IMR-90 (cell line): ENCODE data around the gene SYNPR. TPM values are rescaled to one million over a fixed set of nuclear protein-coding genes. Genes with fewer than 3 reads are reported as not detected.

ENCODE experiments used
- ATAC-seq: fragments of 200-7000 bp; cut with Tn5 transposase; 2 replicates; pipeline ENCODE4 v1.9.1; 2020; ENCODE audit warnings: low read depth, mild to moderate bottlenecking, moderate library complexity
- BruUV-seq: library from RNA; stranded (reverse); fragments of 400-500 nt; replicated peaks from 2 replicates; lab custom pipeline; 2021; lab: Mats Ljungman, UMichigan
- CTCF ChIA-PET: fragments of 300-600 bp; formaldehyde crosslinking; extraction: SDS; loops from one replicate; lab custom pipeline; 2021; ENCODE audit warnings: antibody characterized with exemption; lab: Yijun Ruan, JAX
- POLR2A ChIA-PET: fragments of 300-600 bp; sonication (Branson Sonifier 250); formaldehyde crosslinking; loops from one replicate; lab custom pipeline; 2022; ENCODE audit warnings: antibody characterized with exemption; ENCODE audit not compliant: unreplicated experiment; lab: Charles Lee
- DNase-seq: peaks from one replicate; pipeline ENCODE4 v3.0.0; 2013
- H2AFZ ChIP-seq: replicated peaks from 2 replicates; pipeline ENCODE3; 2013; ENCODE audit warnings: low read length, mild to moderate bottlenecking; ENCODE audit not compliant: poor library complexity
- H2AK5ac ChIP-seq: 2 replicates; pipeline ENCODE4 v1.6.1; 2013; ENCODE audit warnings: low read depth, low read length, inconsistent platforms
- H2AK9ac ChIP-seq: replicated peaks from 2 replicates; pipeline ENCODE3; 2013; ENCODE audit warnings: mild to moderate bottlenecking, low read depth, low read length, moderate library complexity; ENCODE audit not compliant: poor library complexity
- H2BK120ac ChIP-seq: 2 replicates; pipeline ENCODE4 v1.6.1; 2013; ENCODE audit warnings: low read depth, low read length, inconsistent platforms
- H2BK15ac ChIP-seq: 3 replicates; pipeline ENCODE4 v1.6.1; 2013; ENCODE audit warnings: low read depth, low read length, inconsistent platforms
- H2BK20ac ChIP-seq: 2 replicates; pipeline ENCODE4 v1.6.1; 2013; ENCODE audit warnings: low read depth, mild to moderate bottlenecking, inconsistent platforms, low read length, moderate library complexity
- H2BK5ac ChIP-seq: 2 replicates; pipeline ENCODE4 v1.6.1; 2013; ENCODE audit warnings: mild to moderate bottlenecking, low read depth, low read length, inconsistent platforms; ENCODE audit not compliant: poor library complexity, severe bottlenecking
- H3K14ac ChIP-seq: replicated peaks from 2 replicates; pipeline ENCODE4 v1.6.1; 2013; ENCODE audit warnings: low read depth, low read length, inconsistent platforms
- H3K18ac ChIP-seq: 2 replicates; pipeline ENCODE4 v1.6.1; 2013; ENCODE audit warnings: low read depth, low read length, control low read depth
- H3K23ac ChIP-seq: 2 replicates; pipeline ENCODE4 v1.6.1; 2013; ENCODE audit warnings: low read depth, low read length, inconsistent platforms
- H3K27ac ChIP-seq: 2 replicates; pipeline ENCODE4 v1.5.1; 2013; ENCODE audit warnings: mild to moderate bottlenecking, control low read depth, low read length; ENCODE audit not compliant: insufficient read depth
- H3K27me3 ChIP-seq: 2 replicates; pipeline ENCODE4 v1.6.1; 2013; ENCODE audit warnings: low read length; ENCODE audit not compliant: control insufficient read depth, insufficient read depth
- H3K36me3 ChIP-seq: 2 replicates; pipeline ENCODE4 v1.6.1; 2013; ENCODE audit warnings: low read length, mixed read lengths; ENCODE audit not compliant: control insufficient read depth, insufficient read depth
- H3K4ac ChIP-seq: 2 replicates; pipeline ENCODE4 v1.6.1; 2013; ENCODE audit warnings: low read depth, low read length, inconsistent platforms
- H3K4me1 ChIP-seq: 2 replicates; pipeline ENCODE4 v1.6.1; 2013; ENCODE audit warnings: low read length, mixed read lengths; ENCODE audit not compliant: control insufficient read depth, insufficient read depth
- H3K4me2 ChIP-seq: 2 replicates; pipeline ENCODE4 v1.6.1; 2013; ENCODE audit warnings: low read depth, mild to moderate bottlenecking, control low read depth, low read length, moderate library complexity
- H3K4me3 ChIP-seq: 2 replicates; pipeline ENCODE4 v1.5.1; 2013; ENCODE audit warnings: low read depth, mild to moderate bottlenecking, control low read depth, low read length, moderate library complexity; ENCODE audit not compliant: insufficient read depth
- H3K56ac ChIP-seq: 2 replicates; pipeline ENCODE4 v1.6.1; 2013; ENCODE audit warnings: low read length, inconsistent platforms; ENCODE audit not compliant: insufficient read depth; ENCODE audit errors: extremely low read depth
- H3K79me1 ChIP-seq, 2 experiments: 2 replicates each; pipeline ENCODE4 v1.6.1; 2013; ENCODE audit warnings: low read length in 2 of 2, inconsistent platforms in 1 of 2, low read depth in 1 of 2
- H3K9ac ChIP-seq: 2 replicates; pipeline ENCODE4 v1.6.1; 2013; ENCODE audit warnings: low read depth, low read length, control low read depth
- H3K9me1 ChIP-seq: 2 replicates; pipeline ENCODE4 v1.6.1; 2013; ENCODE audit warnings: low read length, inconsistent platforms; ENCODE audit not compliant: insufficient read depth
- H3K9me3 ChIP-seq: 2 replicates; pipeline ENCODE4 v1.6.1; 2013; ENCODE audit warnings: low read length; ENCODE audit not compliant: control insufficient read depth, insufficient read depth
- H4K20me1 ChIP-seq: 2 replicates; pipeline ENCODE4 v1.6.1; 2013; ENCODE audit warnings: low read length, inconsistent platforms; ENCODE audit not compliant: insufficient read depth
- H4K5ac ChIP-seq: 2 replicates; pipeline ENCODE4 v1.6.1; 2013; ENCODE audit warnings: mild to moderate bottlenecking, low read depth, low read length, control low read depth
- H4K8ac ChIP-seq, 2 experiments: 2 replicates each; pipeline ENCODE4 v1.6.1; 2013; ENCODE audit warnings: low read depth in 2 of 2, low read length in 2 of 2, control low read depth in 1 of 2, inconsistent platforms in 1 of 2
- H4K91ac ChIP-seq: 2 replicates; pipeline ENCODE4 v1.6.1; 2013; ENCODE audit warnings: low read depth, low read length, inconsistent platforms; ENCODE audit not compliant: insufficient read depth
- BHLHE40 ChIP-seq: fragments of 150-350 bp; IDR thresholded peaks from 2 replicates; pipeline ENCODE4 v1.6.1; 2016; ENCODE audit warnings: mild to moderate bottlenecking, low read depth, low read length
- CEBPB ChIP-seq: IDR thresholded peaks from 2 replicates; pipeline ENCODE4 v1.6.1; 2012; ENCODE audit warnings: low read depth, low read length, improper control_type of control experiment
- CHD1 ChIP-seq: IDR thresholded peaks from 2 replicates; pipeline ENCODE4 v1.6.1; 2012; ENCODE audit warnings: low read depth, low read length, improper control_type of control experiment
- CTCF ChIP-seq: conservative IDR thresholded peaks from 2 replicates; pipeline ENCODE4 v1.5.1; 2012; ENCODE audit warnings: mild to moderate bottlenecking, low read depth, low read length, improper control_type of control experiment
- ELK1 ChIP-seq: fragments of 150-350 bp; IDR thresholded peaks from 2 replicates; pipeline ENCODE4 v1.6.1; 2016; ENCODE audit warnings: low read depth, mild to moderate bottlenecking, low read length, moderate library complexity, borderline replicate concordance
- FOS ChIP-seq: fragments of 150-350 bp; IDR thresholded peaks from 2 replicates; pipeline ENCODE4 v1.6.1; 2016; ENCODE audit warnings: low read depth, low read length
- MAFK ChIP-seq: IDR thresholded peaks from 2 replicates; pipeline ENCODE4 v1.6.1; 2012; ENCODE audit warnings: low read depth, low read length, improper control_type of control experiment
- MAZ ChIP-seq: IDR thresholded peaks from 2 replicates; pipeline ENCODE4 v1.6.1; 2012; ENCODE audit warnings: low read depth, mild to moderate bottlenecking, low read length, improper control_type of control experiment, moderate library complexity, borderline replicate concordance
- MXI1 ChIP-seq: IDR thresholded peaks from 2 replicates; pipeline ENCODE4 v1.6.1; 2012; ENCODE audit warnings: low read depth, mild to moderate bottlenecking, low read length, moderate library complexity, borderline replicate concordance
- NFE2L2 ChIP-seq: fragments of 150-350 bp; IDR thresholded peaks from 2 replicates; pipeline ENCODE4 v1.6.1; 2016; ENCODE audit warnings: low read depth, mild to moderate bottlenecking, low read length
- POLR2A ChIP-seq: IDR thresholded peaks from 2 replicates; pipeline ENCODE4 v1.6.1; 2012; ENCODE audit warnings: mild to moderate bottlenecking, low read depth, low read length
- RAD21 ChIP-seq: IDR thresholded peaks from 2 replicates; pipeline ENCODE4 v1.6.1; 2012; ENCODE audit warnings: low read length, improper control_type of control experiment
- RCOR1 ChIP-seq: IDR thresholded peaks from 2 replicates; pipeline ENCODE4 v1.6.1; 2012; ENCODE audit warnings: mild to moderate bottlenecking, low read length, improper control_type of control experiment; ENCODE audit not compliant: insufficient replicate concordance
- RFX5 ChIP-seq: IDR thresholded peaks from 2 replicates; pipeline ENCODE4 v1.8.0; 2012; ENCODE audit warnings: low read depth, mild to moderate bottlenecking, low read length, moderate library complexity
- SMC3 ChIP-seq: fragments of 150-350 bp; IDR thresholded peaks from 2 replicates; pipeline ENCODE4 v1.6.1; 2016; ENCODE audit warnings: low read depth, mild to moderate bottlenecking, antibody characterized with exemption, low read length, moderate library complexity
- USF2 ChIP-seq: fragments of 150-350 bp; IDR thresholded peaks from 2 replicates; pipeline ENCODE4 v1.6.1; 2017; ENCODE audit warnings: mild to moderate bottlenecking, antibody characterized with exemption, low read length, low read depth
- WGBS, 2 experiments: methylation state at CpG; one replicate each; pipeline versions ENCODE4 v1.1.5 to v1.1.7; 2013; ENCODE audit warnings: missing lambda C conversion rate in 2 of 2; ENCODE audit not compliant: insufficient read length in 1 of 2; ENCODE audit errors: extremely low coverage in 2 of 2; 5-methylcytosine and 5-hydroxymethylcytosine counted together
- dilution Hi-C: fragments of 300-500 bp; cut with HindIII; formaldehyde crosslinking; loops from one replicate; pipeline ENCODE4 v1.14.3; 2018; ENCODE audit warnings: low sequenced_read_pairs; ENCODE audit not compliant: unreplicated experiment
- in situ Hi-C: fragments of 300-500 bp; cut with MboI; formaldehyde crosslinking; loops from 3 replicates; pipeline ENCODE4 v1.14.3; 2019; ENCODE audit warnings: low sequenced_read_pairs, inconsistent platforms, mixed read lengths
- intact Hi-C: fragments of 100-400 bp; cut with micrococcal nuclease; formaldehyde crosslinking; loops from 2 replicates; pipeline ENCODE4 v1.10.0; 2022
- polyA plus RNA-seq, 3 experiments: library from polyadenylated mRNA; depleted of rRNA; stranded (reverse); fragments of >200 nt; gene quantifications; 2 replicates each; pipeline ENCODE4 v1.2.3, GENCODE V29; 2012; ENCODE audit warnings: low replicate concordance in 1 of 3
- total RNA-seq: library from RNA; depleted of rRNA; stranded (reverse); fragments of >200 nt; gene quantifications from 2 replicates; pipeline ENCODE4 v1.2.3, GENCODE V29; 2012

SYNPR gene
- total and polyA plus RNA-seq, 2 of the 4 experiments (the other 2 are of a cell fraction) = not detected

- no peaks in the 10 kb centered on the region for H4K20me1 ChIP-seq
- H2BK120ac ChIP-seq = no peak overlapping the region
- H3K9ac ChIP-seq = no peak overlapping the region
- H3K18ac ChIP-seq = no peak overlapping the region
- no peaks in the 10 kb centered on the region for H3K36me3 ChIP-seq
- DNase-seq (no peak), ATAC-seq (no peak)
- dilution Hi-C loops (no loop called here), in situ Hi-C loops (no loop called here), intact Hi-C loops (no loop called here)
- H2AK5ac ChIP-seq = no peak overlapping the region
- no peak overlapping the region for H2BK5ac ChIP-seq
- no peak overlapping the region for H2AFZ ChIP-seq
- no peak overlapping the region for H3K56ac ChIP-seq
- H3K14ac ChIP-seq = no peak overlapping the region
- POLR2A ChIA-PET = no interaction called here
- no peak overlapping the region for H3K23ac ChIP-seq
- H3K9me3 ChIP-seq = no peaks in the 10 kb centered on the region
- CTCF ChIA-PET = no interaction called here
- H4K5ac ChIP-seq = no peak overlapping the region
- no peak overlapping the region for H3K4me3 ChIP-seq
- BruUV-seq = no TSS peak
- no peak overlapping the region for H2BK15ac ChIP-seq
- no peak for TF ChIP-seq MAFK
- TF ChIP-seq ELK1 = no peak
- no peak for TF ChIP-seq RAD21
- TF ChIP-seq MAZ = no peak
- TF ChIP-seq SMC3 = no peak
- no peak for TF ChIP-seq CHD1
- no peak for TF ChIP-seq FOS
- TF ChIP-seq NFE2L2 = no peak
- TF ChIP-seq POLR2A = no peak
- no peak for TF ChIP-seq USF2
- TF ChIP-seq MXI1 = no peak
- no peak for TF ChIP-seq CTCF
- no peak for TF ChIP-seq RCOR1
- no peak for TF ChIP-seq BHLHE40
- TF ChIP-seq CEBPB = no peak
- no peak for TF ChIP-seq RFX5
- no peak overlapping the region for H4K8ac ChIP-seq
- H4K91ac ChIP-seq = no peak overlapping the region
- no peak overlapping the region for H3K27ac ChIP-seq
- no peaks in the 10 kb centered on the region for H3K79me1 ChIP-seq
- no peaks in the 10 kb centered on the region for H3K9me1 ChIP-seq
- no peak overlapping the region for H3K4me2 ChIP-seq
- H3K27me3 ChIP-seq = no peaks in the 10 kb centered on the region
- H2AK9ac ChIP-seq = no peak overlapping the region
- 25% methylated on average over 2 of the region's 6 CpGs; no CpG with 5 or more reads in 1 of the 2 experiments for WGBS, 2 experiments
- H3K4ac ChIP-seq = no peak overlapping the region
- H3K4me1 ChIP-seq = no peaks in the 10 kb centered on the region
- H2BK20ac ChIP-seq = no peak overlapping the region
Observed at GRCh38 chr3:63400246-63400860, 122.2 kb downstream of the SYNPR start.
